ES-I3 (cell line): ENCODE data around the gene KIF3B.
"Not testable (repeated sequence)": the region's sequence is repeated elsewhere in the genome, so short reads cannot be mapped to it uniquely, and the experiment has no call there.

ENCODE experiments used
- H3K36me3 ChIP-seq: 2 replicates; pipeline ENCODE4 v1.6.1; 2013; ENCODE audit warnings: mild to moderate bottlenecking, low read length, control low read depth, moderate library complexity; ENCODE audit not compliant: insufficient read depth
- H3K4me1 ChIP-seq: 2 replicates; pipeline ENCODE4 v1.6.1; 2013; ENCODE audit warnings: mild to moderate bottlenecking, control low read depth, low read length; ENCODE audit not compliant: insufficient read depth
- H3K9ac ChIP-seq: 2 replicates; pipeline ENCODE4 v1.6.1; 2013; ENCODE audit warnings: low read depth, mild to moderate bottlenecking, low read length, moderate library complexity
- H3K9me3 ChIP-seq: 2 replicates; pipeline ENCODE4 v1.6.1; 2013; ENCODE audit warnings: mild to moderate bottlenecking, low read length, moderate library complexity; ENCODE audit not compliant: control insufficient read depth, insufficient read depth

Gene KIF3B

DNA sequence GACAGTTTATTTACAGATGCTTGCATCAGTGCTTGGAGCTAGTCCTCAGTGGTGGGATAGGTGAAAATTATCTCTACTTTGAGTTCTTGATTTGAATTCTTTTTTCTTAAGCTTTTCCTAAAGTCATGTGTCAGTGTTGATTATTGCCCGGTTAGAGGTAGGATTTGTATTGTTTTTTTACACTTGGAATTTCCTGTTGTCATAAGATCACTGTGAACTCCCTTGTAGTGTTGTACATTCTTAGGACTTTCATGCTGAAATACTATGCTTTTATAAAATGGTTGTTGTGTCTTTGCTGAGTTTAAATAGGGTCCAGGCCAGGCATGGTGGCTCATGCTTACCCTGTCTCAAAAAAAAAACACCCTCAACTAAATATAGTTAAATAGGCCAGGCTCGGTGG lies 101.0 kb downstream of the KIF3B start:
- Histone ChIP-seq H3K9me3 (no peaks in the 10 kb centered on the region), H3K9ac (no peak overlapping the region), H3K36me3 (no peaks in the 10 kb centered on the region), H3K4me1 (no peaks in the 10 kb centered on the region)

DNA sequence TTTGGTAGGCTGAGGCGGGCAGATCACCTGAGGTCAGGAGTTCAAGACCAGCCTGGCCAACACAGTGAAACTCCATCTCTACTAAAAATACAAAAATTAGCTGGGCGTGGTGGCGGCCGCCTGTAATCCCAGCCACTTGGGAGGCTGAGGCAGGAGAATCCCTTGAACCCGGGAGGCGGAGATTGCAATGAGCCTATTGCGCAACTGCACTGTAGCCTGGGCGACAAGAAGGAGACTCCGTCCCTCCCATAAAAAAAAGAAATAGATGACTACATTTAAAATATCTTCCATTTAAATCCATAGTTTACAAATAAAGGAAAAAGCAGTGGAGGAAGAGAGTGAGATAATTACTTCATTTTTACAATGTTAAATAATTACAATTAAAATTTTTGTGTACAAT lies 102.6 kb downstream of the KIF3B start:
- H3K4me1 ChIP-seq, H3K36me3 ChIP-seq, H3K9me3 ChIP-seq, H3K9ac ChIP-seq: not testable (repeated sequence)

DNA sequence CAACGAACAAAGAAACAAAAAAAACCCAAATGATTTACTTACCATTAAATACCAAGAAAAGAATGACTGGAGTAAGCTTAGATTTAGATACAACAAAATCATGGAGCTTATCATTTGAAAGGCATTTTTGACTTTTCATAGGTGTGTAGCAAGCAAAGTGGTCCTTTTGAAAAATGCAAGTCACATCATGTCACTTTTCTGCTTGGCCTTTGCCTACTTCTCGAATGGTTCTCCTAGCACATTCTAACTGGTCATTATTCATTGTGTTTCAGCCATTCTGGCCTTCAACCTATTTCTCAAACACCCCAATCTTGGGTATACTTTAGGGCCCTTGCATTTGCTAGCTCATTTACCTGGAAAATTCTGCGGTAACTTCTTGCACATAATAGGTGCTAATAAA lies 103.3 kb downstream of the KIF3B start:
- Histone ChIP-seq H3K9ac (no peak overlapping the region), H3K9me3 (no peaks in the 10 kb centered on the region), H3K36me3 (no peaks in the 10 kb centered on the region), H3K4me1 (no peaks in the 10 kb centered on the region)

- no peaks in the 10 kb centered on the region for H3K36me3 ChIP-seq
- no peaks in the 10 kb centered on the region for H3K9me3 ChIP-seq
- no peaks in the 10 kb centered on the region for H3K4me1 ChIP-seq
- no peak overlapping the region for H3K9ac ChIP-seq
Measured at GRCh38 chr20:32382102-32382950, 104.9 kb downstream of the KIF3B start.

- not testable (repeated sequence) for H3K4me1 ChIP-seq, H3K9ac ChIP-seq
Measured at GRCh38 chr20:32383441-32383840, 106.0 kb downstream of the KIF3B start.

More at GRCh38 chr20:32383441-32383840, 106.0 kb downstream of the KIF3B start:
- H3K36me3 ChIP-seq, H3K9me3 ChIP-seq: not testable (repeated sequence)
